Activated CD8-positive, alpha-beta memory T cell treated with anti-CD3 and anti-CD28 coated beads, Interleukin-2, amount 50 U/mL, for 48 hours (primary cell): ENCODE measurements around the gene FARSB.
"Not testable (repeated sequence)": the region's sequence is repeated elsewhere in the genome, so short reads cannot be mapped to it uniquely, and the experiment has no call there.

ENCODE experiments used
- DNase-seq: peaks from one replicate; pipeline ENCODE4 v3.0.0-alpha.2; 2020

Gene FARSB

GRCh38 chr2:222655787-222656525 lies at the start of gene FARSB:
Gene FARSB (minus strand): TSS chr2:222656092. CDS start chr2:222656073, 19 bp downstream.
- peak; percentile 93 for DNase-seq

DNA sequence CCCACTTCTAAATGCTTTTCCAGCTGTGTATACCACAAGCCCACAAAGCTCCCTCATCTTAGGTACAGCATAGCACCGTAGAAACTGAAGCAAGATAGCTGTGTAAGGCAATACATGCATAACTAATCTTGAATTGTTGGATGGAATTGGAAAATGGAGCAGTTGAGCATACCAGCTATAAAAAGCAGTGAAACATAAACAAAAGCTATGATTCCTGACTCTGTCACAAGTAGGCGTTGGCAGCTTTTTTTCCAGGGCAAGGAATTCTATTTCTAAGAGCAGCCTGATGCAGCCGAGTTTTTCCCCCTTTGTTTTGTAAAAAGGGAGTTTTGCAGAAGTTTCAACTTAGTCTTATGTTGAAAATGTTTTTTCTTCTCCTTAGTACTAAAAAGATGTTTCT lies 48.0 kb upstream of the FARSB start:
- no peak for DNase-seq

DNA sequence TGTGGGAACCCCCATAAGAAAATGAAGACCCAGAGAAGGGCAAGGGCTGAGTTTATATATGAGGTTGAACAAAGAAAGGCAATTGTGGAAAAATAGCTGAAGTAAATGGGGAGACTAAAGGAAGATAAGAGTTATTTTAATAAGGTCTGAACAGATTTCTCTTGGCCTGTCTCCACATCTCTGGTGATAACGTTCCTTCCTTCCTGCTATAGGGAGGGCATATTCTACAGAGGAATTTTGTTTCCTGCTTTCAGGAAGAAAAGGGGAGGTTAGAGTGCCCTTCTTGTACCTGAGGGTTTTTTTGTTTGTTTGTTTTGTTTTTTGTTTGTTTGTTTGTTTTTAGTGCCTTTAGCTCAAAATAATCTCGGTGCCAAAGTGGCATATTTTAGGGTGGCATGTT lies 47.2 kb upstream of the FARSB start:
- DNase-seq, result no peak

- no peak for DNase-seq
Observed at GRCh38 chr2:222701721-222702131, 45.8 kb upstream of the FARSB start.

- no peak for DNase-seq
Observed at GRCh38 chr2:222701233-222701632, 45.3 kb upstream of the FARSB start.

GRCh38 chr2:222698276-222698675 lies 42.4 kb upstream of the FARSB start:
- DNase-seq, result no peak

- no peak for DNase-seq
Observed at GRCh38 chr2:222693837-222694236, 37.9 kb upstream of the FARSB start.

GRCh38 chr2:222693413-222693812 lies 37.5 kb upstream of the FARSB start:
- not testable (repeated sequence) for DNase-seq

- peak; percentile 85 for DNase-seq
Observed at GRCh38 chr2:222690564-222691200, 34.8 kb upstream of the FARSB start.

- DNase-seq, result no peak
Observed at GRCh38 chr2:222689322-222689721, 33.4 kb upstream of the FARSB start.

DNA sequence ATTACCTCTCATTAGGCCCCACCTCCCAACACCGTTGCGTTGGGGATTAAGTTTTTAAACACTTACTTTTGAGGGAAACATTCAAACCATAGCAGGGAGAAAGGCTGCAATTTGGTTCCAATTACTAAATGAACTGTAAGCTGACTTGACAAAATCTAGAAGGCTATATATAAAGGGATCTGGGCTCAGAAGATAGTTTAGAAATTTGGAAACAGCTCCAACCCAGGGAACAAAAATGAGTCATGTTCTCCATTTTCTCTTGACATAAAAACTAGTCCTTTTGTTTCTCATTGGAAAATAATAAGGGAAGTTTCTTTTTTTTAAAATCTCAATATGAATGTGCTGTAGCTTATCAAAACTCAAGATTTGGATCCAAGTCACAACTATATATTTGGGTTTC lies 33.0 kb upstream of the FARSB start:
- no peak for DNase-seq

DNA sequence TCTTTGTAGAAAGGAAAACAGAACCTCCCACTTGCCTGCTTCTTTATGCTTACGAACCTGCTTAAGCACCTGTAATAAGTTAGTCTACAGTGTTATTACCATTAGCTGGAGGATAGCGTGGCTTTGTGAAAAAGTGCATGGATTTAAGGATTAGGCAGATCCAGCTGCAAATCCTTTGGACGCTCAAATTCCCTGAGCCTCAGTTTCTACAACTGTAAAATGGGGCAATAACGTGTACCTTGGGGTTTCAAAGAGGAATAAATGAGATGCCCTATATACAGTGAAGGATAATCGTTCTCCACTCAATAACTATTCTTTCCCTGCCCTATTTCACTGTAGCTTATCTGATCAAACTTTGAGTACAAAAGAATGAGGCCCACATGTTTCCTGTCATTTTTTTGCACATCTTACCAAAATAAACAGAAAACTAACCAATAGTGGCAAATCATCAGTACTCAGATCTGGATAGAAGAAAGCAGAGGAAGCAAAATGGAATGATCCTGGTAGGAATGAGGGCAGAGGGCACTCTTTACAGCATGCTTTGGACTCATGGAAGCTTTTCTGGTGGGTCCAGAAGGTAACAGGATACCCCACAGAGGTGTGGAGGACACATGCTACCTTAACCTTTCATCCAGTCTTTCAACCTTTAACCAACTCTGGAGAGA lies 30.3 kb upstream of the FARSB start:
- DNase-seq, result no peak

- DNase-seq, result no peak
Observed at GRCh38 chr2:222683805-222684204, 27.9 kb upstream of the FARSB start.

DNA sequence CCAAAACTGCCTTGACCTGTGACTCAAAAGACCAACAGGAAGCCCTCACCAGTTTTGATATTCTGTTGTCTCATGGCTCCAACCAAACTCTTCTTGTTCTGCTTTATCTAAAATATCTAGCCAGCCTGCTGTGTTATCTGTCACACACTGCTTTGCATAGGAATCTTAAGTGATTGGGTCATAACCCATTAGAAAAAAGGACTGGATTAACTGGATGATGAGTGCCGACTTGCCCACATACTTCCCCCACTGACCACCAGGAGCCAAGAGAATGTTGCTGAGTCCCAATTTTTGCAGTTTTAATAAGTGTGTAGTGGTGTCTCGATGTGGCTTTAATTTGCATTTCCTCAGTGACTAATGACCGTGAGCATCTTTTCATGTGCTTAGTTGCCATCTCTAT lies 22.1 kb upstream of the FARSB start:
- no peak for DNase-seq

- no peak for DNase-seq
Observed at GRCh38 chr2:222673883-222674282, 18.0 kb upstream of the FARSB start.

DNA sequence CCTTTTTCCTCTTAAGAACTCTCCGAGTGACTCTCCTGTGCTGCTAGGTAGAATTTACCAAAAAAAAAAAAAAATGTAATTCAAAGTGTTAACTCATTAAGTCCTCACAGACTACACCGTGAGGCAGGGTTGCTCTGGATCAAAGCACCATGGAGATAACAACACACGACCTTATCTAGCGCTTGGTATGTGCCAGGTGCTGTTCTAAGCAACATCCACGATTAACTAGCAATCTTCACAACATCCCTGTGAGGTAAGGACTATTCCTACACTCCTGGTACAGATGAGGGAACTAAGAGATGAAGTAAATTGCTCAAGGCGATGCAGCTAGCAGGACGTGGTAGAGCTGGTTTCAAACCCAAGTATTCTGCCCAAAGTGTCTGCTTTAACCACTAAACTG lies 17.4 kb upstream of the FARSB start:
- no peak for DNase-seq

GRCh38 chr2:222672068-222672401 lies 16.1 kb upstream of the FARSB start:
- no peak for DNase-seq

DNA sequence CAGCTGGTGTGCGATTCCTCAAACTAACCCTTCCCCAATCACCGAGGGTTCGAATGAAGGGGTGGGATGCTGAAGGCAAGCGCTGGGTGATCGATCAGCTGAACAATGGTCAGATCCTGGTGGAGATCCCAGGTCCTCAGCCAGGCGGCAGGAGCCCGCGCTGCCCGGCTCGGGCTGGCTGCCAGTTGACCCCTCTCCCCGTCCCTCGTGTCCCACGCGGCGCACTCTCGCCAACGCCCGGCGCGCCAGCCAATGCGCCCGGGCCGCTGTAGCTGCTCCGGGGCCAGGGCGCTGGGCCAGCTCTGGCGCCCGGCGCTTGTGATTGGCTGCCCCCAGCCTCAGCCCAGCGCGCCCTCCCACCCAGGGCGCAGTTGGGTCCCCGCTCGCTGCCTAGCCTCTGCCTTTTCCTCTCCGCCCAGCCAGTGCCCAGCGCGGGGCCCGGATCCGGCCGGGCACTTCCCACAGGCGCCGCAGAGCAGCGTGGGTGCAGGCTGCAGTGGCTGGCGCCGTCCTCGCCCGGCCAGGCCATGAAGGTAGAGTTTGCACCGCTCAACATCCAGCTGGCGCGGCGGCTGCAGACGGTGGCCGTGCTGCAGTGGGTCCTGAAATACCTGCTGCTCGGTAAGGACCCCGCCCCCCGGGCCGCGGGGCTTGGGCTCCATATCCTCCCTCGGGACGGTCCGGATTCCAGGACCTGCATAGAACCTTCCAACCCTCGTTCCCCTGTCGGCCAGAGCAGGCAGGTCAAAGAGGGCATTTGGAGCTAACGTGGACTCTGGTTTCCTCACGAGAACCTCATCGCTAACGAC lies 15.6 kb upstream of the FARSB start, which contains the start of gene MOGAT1:
MOGAT1 (plus strand) TSS at position 400 of the 809 bp plus-strand sequence; CDS start at position 528, 128 bp downstream.
- peak; percentile 53 for DNase-seq

DNA sequence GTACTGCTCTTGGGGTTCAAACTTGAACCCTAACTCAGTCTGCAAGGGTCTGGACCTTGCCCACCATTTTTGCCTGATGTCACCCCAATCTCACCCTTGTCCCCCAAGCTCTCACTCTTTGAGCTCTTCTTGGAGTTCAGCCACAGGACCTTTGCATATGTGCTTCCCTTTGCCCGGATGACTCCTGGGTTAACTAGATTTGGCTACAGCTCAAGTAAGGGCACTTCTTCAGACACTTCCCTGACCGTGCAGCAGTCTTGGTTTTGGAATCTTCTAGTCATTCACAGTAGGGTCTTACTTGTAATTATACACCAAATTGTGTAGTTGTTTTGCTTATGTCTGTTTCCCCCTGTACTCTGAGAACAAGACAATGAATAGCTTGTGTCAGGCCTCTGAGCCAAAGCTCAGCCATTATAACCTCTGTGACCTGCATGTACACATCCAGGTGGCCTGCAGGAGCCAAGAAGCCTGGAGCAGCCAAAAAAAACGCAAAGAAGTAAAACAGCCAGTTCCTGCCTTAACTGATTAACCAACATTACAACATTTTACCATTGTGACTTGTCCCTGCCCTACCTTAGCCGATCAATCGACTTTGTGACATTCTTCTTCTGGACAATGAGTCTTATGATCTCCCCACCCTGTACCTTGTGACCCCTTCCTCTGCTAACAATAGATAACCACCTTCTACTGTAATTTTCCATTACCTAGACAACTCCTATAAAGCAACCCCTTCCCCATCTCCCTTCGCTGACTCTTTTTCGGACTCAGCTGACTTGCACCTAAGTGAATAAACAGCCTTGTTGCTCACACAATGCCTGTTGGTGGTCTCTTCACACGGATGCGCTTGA lies 14.5 kb upstream of the FARSB start:
- DNase-seq, result no peak

DNA sequence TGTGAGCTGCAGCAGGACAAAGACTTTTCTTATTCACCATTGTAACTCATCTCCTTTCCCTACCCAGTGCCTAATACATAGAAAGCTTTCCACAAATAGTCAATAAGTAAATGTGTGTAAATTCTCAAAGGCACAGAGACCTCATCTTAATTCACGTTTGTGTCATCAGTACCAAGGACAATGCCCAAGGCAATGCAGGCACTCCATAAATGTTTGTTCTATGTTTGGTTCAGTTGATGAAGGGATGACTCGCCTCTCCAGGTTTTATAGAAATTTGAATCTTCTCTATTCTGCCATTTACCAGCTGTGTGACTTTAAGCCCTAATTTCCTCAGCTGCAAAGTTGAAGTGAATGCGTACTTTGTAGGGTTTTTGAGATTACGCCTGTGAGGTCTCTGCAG lies 13.5 kb upstream of the FARSB start:
- no peak for DNase-seq

- no peak for DNase-seq
Observed at GRCh38 chr2:222668494-222669154, 12.7 kb upstream of the FARSB start.

GRCh38 chr2:222663479-222663878 lies 7.6 kb upstream of the FARSB start:
- no peak for DNase-seq
